HepG2 (cell line): ENCODE measurements around the gene CD7. TPM values are rescaled to one million over a fixed set of nuclear protein-coding genes. Genes with fewer than 3 reads are reported as not detected.

Source experiments
- CHD4 ChIP-seq: fragments of 200-600 bp; sonication (generic); IDR thresholded peaks from 2 replicates; pipeline ENCODE4 v1.7.0; 2017; ENCODE audit warnings: mild to moderate bottlenecking, low read length, borderline replicate concordance
- ISL2 ChIP-seq: sonication (generic); formaldehyde crosslinking; IDR thresholded peaks from 2 replicates; pipeline ENCODE4 v1.5.0; 2020; ENCODE audit warnings: missing genetic modification reagents
- KDM5B ChIP-seq: sonication (generic); formaldehyde crosslinking; IDR thresholded peaks from 2 replicates; pipeline ENCODE4 v1.4.0; 2020; ENCODE audit warnings: missing genetic modification reagents, mild to moderate bottlenecking, borderline replicate concordance
- MXI1 ChIP-seq: IDR thresholded peaks from 3 replicates; pipeline ENCODE4 v1.6.1; 2012; ENCODE audit warnings: low read depth, low read length, inconsistent platforms, borderline replicate concordance
- NFIB ChIP-seq: sonication (generic); formaldehyde crosslinking; IDR thresholded peaks from 2 replicates; pipeline ENCODE4 v1.9.0; 2021; ENCODE audit warnings: missing genetic modification reagents, mild to moderate bottlenecking, borderline replicate concordance
- RBFOX2 ChIP-seq: fragments of 200-400 bp; formaldehyde crosslinking; IDR thresholded peaks from 2 replicates; pipeline ENCODE4 v1.6.1; 2017; ENCODE audit warnings: low read depth, mild to moderate bottlenecking, low read length
- ZMAT3 ChIP-seq: sonication (generic); formaldehyde crosslinking; conservative IDR thresholded peaks from 2 replicates; pipeline ENCODE4 v1.7.0; 2021; ENCODE audit warnings: missing genetic modification reagents
- ZNF337 ChIP-seq: sonication (generic); formaldehyde crosslinking; IDR thresholded peaks from 2 replicates; pipeline ENCODE4 v1.5.1; 2020; ENCODE audit warnings: missing genetic modification reagents, low read depth, mild to moderate bottlenecking, borderline replicate concordance
- ZNF605 ChIP-seq: sonication (generic); formaldehyde crosslinking; IDR thresholded peaks from 2 replicates; pipeline ENCODE4 v1.8.0; 2022; ENCODE audit warnings: mild to moderate bottlenecking, missing genetic modification reagents
- ZNF747 ChIP-seq: sonication (generic); formaldehyde crosslinking; IDR thresholded peaks from 2 replicates; pipeline ENCODE4 v1.8.1; 2023; ENCODE audit warnings: missing genetic modification reagents, mild to moderate bottlenecking, borderline replicate concordance
- ZSCAN20 ChIP-seq: sonication (generic); formaldehyde crosslinking; IDR thresholded peaks from 2 replicates; pipeline ENCODE4 v1.4.0; 2020; ENCODE audit warnings: missing genetic modification reagents, mild to moderate bottlenecking, borderline replicate concordance
- ZSCAN31 ChIP-seq: sonication (generic); formaldehyde crosslinking; IDR thresholded peaks from 2 replicates; pipeline ENCODE4 v1.5.0; 2020; ENCODE audit warnings: low read depth, mild to moderate bottlenecking, missing genetic modification reagents
- polyA plus RNA-seq, 8 experiments: library from polyadenylated mRNA; depleted of rRNA in 3 of 8; stranded (reverse) in 7 of 8; unstranded in 1 of 8; fragments of >200 nt; fragmentation: Illumina TruSeq in 4 of 8; extraction: Trizol in 4 of 8; gene quantifications; 2 replicates each; pipeline versions ENCODE4 v1.2.1 to v1.2.3, GENCODE V29; 2011 to 2016; ENCODE audit warnings: low read depth in 4 of 8, missing spikeins in 1 of 8, mixed read lengths in 1 of 8; ENCODE audit not compliant: insufficient read depth in 1 of 8
- total RNA-seq, 5 experiments: library from RNA; depleted of rRNA; stranded (reverse); fragments of >200 nt; fragmentation: Illumina TruSeq; extraction: Trizol; gene quantifications; 2 replicates each; pipeline ENCODE4 v1.2.3, GENCODE V29; 2016; ENCODE audit warnings: low read depth in 1 of 5
- TF ChIP-seq, protein P1 (sequence below): IDR thresholded peaks from 2 replicates; pipeline ENCODE4 v1.6.1; 2012; ENCODE audit warnings: inconsistent platforms
- TF ChIP-seq, protein P2 (sequence below): sonication (generic); formaldehyde crosslinking; IDR thresholded peaks from 2 replicates; pipeline ENCODE4 v1.4.0; 2020; ENCODE audit warnings: missing genetic modification reagents, low read depth, mild to moderate bottlenecking, borderline replicate concordance
- TF ChIP-seq, protein P3 (sequence below): sonication (generic); formaldehyde crosslinking; conservative IDR thresholded peaks from 2 replicates; pipeline ENCODE4 v1.8.0; 2022; ENCODE audit warnings: missing genetic modification reagents
- TF ChIP-seq, protein P4 (sequence below): sonication (generic); formaldehyde crosslinking; conservative IDR thresholded peaks from 2 replicates; pipeline ENCODE4 v1.4.0; 2020; ENCODE audit warnings: mild to moderate bottlenecking, missing genetic modification reagents, moderate library complexity
- TF ChIP-seq, protein P5 (sequence below): sonication (generic); formaldehyde crosslinking; IDR thresholded peaks from 2 replicates; pipeline ENCODE4 v1.4.0; 2020; ENCODE audit warnings: missing genetic modification reagents, borderline replicate concordance

Gene CD7
- total and polyA plus RNA-seq, 2 of the 13 experiments (the other 11 are each of a cell fraction or from before 2014, with no cell fraction given): 67.6 to 76.4 TPM

DNA sequence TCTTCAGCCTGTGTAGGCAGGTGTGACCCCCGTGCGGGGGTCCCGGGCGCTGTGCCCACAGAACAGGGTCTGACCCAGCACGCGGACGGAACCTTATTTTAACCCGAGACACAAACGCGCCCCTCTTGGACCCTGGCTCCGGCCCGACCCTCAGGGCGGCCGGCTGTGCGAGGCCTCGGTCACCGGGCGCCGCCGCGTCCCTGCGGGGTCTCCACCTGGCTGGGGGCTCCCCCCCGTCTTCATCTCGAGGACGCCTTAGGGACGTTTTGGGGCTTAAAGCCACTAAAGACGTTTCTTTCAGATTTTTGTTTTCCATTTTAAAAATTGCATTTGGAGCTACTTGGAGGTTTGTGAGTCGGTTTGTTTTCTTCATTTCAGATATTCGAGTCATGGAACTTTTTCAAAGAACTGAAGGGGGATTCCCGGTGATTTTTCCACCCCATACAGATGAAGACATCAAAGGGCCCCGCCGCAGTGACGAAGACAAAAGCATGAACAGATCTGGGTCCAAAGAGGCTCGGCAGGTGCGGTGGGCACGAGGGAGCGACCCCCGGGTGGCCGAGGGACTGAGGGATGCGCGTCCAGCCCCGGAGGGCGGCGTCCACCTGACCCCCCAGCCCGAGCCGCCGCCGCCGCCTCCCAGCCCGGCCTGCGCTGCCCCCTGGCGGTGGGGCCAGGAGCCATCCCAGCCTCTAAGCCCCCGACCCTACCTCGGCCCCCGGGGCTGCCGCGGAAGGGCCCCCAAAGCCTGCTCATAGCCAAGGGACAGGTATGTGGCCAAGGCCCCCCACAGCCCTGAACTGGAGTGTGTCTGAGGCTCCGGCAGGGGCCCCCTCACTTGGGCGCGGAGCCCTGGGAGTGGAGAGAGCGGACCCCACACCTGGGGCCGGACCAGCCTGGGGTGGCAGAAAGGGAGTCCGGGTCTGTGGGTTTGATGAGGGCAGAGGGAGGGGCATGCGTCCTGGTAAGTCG, 3.8 kb upstream of the CD7 start (continued):
- TF ChIP-seq, protein P1, sequence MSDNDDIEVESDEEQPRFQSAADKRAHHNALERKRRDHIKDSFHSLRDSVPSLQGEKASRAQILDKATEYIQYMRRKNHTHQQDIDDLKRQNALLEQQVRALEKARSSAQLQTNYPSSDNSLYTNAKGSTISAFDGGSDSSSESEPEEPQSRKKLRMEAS: peak; percentile 66; the same call in 1 of the 2 replicates
- TF ChIP-seq ZSCAN31 (CRISPR knock-in tag): 0 out of 2 replicates have a peak, but pooled peaks have one; percentile 36
- TF ChIP-seq KDM5B: peak; percentile 64; the same call in 1 of the 2 replicates
- peak; percentile 76; the same call in 1 of the 2 replicates for TF ChIP-seq ZNF605 (CRISPR knock-in tag)
- peak; percentile 75 for TF ChIP-seq CHD4
- TF ChIP-seq RBFOX2: peak; percentile 61
- TF ChIP-seq ISL2 (CRISPR knock-in tag): no peak
- TF ChIP-seq MXI1: 0 out of 3 replicates have a peak, but pooled peaks have one; percentile 40
- TF ChIP-seq, protein P2, sequence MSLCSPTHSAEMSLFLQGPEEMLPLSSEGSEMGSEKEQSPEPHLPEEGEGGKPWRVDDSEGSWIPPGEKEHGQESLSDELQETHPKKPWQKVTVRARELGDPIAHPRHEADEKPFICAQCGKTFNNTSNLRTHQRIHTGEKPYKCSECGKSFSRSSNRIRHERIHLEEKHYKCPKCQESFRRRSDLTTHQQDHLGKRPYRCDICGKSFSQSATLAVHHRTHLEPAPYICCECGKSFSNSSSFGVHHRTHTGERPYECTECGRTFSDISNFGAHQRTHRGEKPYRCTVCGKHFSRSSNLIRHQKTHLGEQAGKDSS (CRISPR knock-in tag): no peak
- TF ChIP-seq, protein P3, sequence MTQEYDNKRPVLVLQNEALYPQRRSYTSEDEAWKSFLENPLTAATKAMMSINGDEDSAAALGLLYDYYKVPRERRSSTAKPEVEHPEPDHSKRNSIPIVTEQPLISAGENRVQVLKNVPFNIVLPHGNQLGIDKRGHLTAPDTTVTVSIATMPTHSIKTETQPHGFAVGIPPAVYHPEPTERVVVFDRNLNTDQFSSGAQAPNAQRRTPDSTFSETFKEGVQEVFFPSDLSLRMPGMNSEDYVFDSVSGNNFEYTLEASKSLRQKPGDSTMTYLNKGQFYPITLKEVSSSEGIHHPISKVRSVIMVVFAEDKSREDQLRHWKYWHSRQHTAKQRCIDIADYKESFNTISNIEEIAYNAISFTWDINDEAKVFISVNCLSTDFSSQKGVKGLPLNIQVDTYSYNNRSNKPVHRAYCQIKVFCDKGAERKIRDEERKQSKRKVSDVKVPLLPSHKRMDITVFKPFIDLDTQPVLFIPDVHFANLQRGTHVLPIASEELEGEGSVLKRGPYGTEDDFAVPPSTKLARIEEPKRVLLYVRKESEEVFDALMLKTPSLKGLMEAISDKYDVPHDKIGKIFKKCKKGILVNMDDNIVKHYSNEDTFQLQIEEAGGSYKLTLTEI (CRISPR knock-in tag): no peak
- no peak for TF ChIP-seq ZSCAN20 (CRISPR knock-in tag)
- TF ChIP-seq, protein P4, sequence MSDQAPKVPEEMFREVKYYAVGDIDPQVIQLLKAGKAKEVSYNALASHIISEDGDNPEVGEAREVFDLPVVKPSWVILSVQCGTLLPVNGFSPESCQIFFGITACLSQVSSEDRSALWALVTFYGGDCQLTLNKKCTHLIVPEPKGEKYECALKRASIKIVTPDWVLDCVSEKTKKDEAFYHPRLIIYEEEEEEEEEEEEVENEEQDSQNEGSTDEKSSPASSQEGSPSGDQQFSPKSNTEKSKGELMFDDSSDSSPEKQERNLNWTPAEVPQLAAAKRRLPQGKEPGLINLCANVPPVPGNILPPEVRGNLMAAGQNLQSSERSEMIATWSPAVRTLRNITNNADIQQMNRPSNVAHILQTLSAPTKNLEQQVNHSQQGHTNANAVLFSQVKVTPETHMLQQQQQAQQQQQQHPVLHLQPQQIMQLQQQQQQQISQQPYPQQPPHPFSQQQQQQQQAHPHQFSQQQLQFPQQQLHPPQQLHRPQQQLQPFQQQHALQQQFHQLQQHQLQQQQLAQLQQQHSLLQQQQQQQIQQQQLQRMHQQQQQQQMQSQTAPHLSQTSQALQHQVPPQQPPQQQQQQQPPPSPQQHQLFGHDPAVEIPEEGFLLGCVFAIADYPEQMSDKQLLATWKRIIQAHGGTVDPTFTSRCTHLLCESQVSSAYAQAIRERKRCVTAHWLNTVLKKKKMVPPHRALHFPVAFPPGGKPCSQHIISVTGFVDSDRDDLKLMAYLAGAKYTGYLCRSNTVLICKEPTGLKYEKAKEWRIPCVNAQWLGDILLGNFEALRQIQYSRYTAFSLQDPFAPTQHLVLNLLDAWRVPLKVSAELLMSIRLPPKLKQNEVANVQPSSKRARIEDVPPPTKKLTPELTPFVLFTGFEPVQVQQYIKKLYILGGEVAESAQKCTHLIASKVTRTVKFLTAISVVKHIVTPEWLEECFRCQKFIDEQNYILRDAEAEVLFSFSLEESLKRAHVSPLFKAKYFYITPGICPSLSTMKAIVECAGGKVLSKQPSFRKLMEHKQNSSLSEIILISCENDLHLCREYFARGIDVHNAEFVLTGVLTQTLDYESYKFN: peak; percentile 16; the same call in 1 of the 2 replicates
- TF ChIP-seq, protein P5, sequence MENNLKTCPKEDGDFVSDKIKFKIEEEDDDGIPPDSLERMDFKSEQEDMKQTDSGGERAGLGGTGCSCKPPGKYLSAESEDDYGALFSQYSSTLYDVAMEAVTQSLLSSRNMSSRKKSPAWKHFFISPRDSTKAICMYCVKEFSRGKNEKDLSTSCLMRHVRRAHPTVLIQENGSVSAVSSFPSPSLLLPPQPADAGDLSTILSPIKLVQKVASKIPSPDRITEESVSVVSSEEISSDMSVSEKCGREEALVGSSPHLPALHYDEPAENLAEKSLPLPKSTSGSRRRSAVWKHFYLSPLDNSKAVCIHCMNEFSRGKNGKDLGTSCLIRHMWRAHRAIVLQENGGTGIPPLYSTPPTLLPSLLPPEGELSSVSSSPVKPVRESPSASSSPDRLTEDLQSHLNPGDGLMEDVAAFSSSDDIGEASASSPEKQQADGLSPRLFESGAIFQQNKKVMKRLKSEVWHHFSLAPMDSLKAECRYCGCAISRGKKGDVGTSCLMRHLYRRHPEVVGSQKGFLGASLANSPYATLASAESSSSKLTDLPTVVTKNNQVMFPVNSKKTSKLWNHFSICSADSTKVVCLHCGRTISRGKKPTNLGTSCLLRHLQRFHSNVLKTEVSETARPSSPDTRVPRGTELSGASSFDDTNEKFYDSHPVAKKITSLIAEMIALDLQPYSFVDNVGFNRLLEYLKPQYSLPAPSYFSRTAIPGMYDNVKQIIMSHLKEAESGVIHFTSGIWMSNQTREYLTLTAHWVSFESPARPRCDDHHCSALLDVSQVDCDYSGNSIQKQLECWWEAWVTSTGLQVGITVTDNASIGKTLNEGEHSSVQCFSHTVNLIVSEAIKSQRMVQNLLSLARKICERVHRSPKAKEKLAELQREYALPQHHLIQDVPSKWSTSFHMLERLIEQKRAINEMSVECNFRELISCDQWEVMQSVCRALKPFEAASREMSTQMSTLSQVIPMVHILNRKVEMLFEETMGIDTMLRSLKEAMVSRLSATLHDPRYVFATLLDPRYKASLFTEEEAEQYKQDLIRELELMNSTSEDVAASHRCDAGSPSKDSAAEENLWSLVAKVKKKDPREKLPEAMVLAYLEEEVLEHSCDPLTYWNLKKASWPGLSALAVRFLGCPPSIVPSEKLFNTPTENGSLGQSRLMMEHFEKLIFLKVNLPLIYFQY (CRISPR knock-in tag): no peak
- TF ChIP-seq NFIB (CRISPR knock-in tag): 0 out of 2 replicates have a peak, but pooled peaks have one; percentile 72
- TF ChIP-seq ZNF747 (CRISPR knock-in tag): no peak
- no peak for TF ChIP-seq ZNF337 (CRISPR knock-in tag)
- TF ChIP-seq ZMAT3 (CRISPR knock-in tag): 0 out of 2 replicates have a peak, but pooled peaks have one; percentile 44
